Thyroid gland (tissue), 4 donors: Measurements from ENCODE around the gene COG1.

Experiments used
- POLR2A ChIP-seq, 2 donors: fragments of 450-650 bp; IDR thresholded peaks; one replicate each; pipeline ENCODE4 v1.6.1; 2017; ENCODE audit warnings: antibody characterized with exemption in 2 of 2, mild to moderate bottlenecking in 2 of 2, moderate library complexity in 1 of 2
- TF ChIP-seq, protein P1 (sequence below), 6 experiments: fragments of 200-600 bp in 3 of 6; fragments of 450-650 bp in 3 of 6; sonication (generic) in 3 of 6; IDR thresholded peaks; one replicate each; pipeline ENCODE4 v1.5.1; 2016 to 2019; ENCODE audit warnings: antibody characterized with exemption in 6 of 6, mild to moderate bottlenecking in 2 of 6, inconsistent platforms in 1 of 6, moderate library complexity in 1 of 6

DNA sequence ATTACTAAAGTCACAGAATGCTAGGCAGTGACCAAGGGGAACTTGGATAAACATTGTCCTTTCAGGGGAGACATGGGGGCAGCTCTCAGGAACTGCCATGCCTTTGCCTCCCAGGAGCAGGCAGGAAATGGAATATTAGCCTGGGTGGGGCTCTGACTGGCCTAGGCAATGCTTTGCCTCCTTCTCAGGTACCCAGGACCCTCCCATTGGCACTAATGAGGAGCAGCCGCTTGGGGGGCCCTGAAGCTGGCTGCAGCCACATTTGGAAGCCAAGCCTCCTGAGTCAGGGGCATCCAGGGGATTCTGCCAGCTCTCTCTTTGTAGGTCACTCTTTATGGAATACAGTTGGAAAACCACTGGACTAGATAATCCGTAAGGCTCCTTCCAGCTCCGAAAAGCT is 63.4 kb downstream of the COG1 start:
- TF ChIP-seq, protein P1, sequence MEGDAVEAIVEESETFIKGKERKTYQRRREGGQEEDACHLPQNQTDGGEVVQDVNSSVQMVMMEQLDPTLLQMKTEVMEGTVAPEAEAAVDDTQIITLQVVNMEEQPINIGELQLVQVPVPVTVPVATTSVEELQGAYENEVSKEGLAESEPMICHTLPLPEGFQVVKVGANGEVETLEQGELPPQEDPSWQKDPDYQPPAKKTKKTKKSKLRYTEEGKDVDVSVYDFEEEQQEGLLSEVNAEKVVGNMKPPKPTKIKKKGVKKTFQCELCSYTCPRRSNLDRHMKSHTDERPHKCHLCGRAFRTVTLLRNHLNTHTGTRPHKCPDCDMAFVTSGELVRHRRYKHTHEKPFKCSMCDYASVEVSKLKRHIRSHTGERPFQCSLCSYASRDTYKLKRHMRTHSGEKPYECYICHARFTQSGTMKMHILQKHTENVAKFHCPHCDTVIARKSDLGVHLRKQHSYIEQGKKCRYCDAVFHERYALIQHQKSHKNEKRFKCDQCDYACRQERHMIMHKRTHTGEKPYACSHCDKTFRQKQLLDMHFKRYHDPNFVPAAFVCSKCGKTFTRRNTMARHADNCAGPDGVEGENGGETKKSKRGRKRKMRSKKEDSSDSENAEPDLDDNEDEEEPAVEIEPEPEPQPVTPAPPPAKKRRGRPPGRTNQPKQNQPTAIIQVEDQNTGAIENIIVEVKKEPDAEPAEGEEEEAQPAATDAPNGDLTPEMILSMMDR (IDR thresholded peaks at IDR 0.05) = no peak
- TF ChIP-seq POLR2A (IDR thresholded peaks at IDR 0.05) = no peak
